Heart left ventricle (tissue), 13 donors: ENCODE data around the gene E4F1.
"Not testable (repeated sequence)": the region's sequence is repeated elsewhere in the genome, so short reads cannot be mapped to it uniquely, and the experiment has no call there.

Experiments
- POLR2A ChIP-seq, 2 donors: fragments of 450-650 bp; IDR thresholded peaks; one replicate each; pipeline ENCODE4 v1.6.1; 2017; ENCODE audit warnings: antibody characterized with exemption in 2 of 2, mild to moderate bottlenecking in 2 of 2, moderate library complexity in 2 of 2
- TF ChIP-seq, protein P1 (sequence below), 12 donors: fragments of 200-600 bp; sonication (generic) in 4 of 12; IDR thresholded peaks; one replicate each; pipeline versions ENCODE4 v1.5.0 to v1.8.0; 2018 to 2022; ENCODE audit warnings: antibody characterized with exemption in 12 of 12, mild to moderate bottlenecking in 5 of 12
- donor health status: ischemic (EF 13 %, LVEDD 7.1; RV severe dilation, severe dysfunction).
- donor health status: DM: no; HTN: yes; CAD: no.
- donor health status: DM: no; HTN: no; CAD: no.
- donor health status: ischemic (EF 25% LVEDD 6.9; RV normal size, moderate dysfunction).
- donor health status: ischemic (EF 25% LVEDD 5.7; RV mildly dilated, moderate dysfunction).
- donor health status: ischemic (EF 35%, LVEDD 5.7; RV mildly dilated, moderate dysfunction).
- donor health status: nonischemic (EF 11% LVEDD 7.7; RV severe dilation, severe dysfunction).
- donor health status: DM: yes; HTN: yes; CAD: no.
- donor health status: PGD.
- donor health status: ischemic (EF 29% LVEDD 5.4; RV normal size, mild dysfunction).
- donor health status: nonischemic (EF 23%, LVEDD 6.1; RV moderate dilation, normal function).

DNA sequence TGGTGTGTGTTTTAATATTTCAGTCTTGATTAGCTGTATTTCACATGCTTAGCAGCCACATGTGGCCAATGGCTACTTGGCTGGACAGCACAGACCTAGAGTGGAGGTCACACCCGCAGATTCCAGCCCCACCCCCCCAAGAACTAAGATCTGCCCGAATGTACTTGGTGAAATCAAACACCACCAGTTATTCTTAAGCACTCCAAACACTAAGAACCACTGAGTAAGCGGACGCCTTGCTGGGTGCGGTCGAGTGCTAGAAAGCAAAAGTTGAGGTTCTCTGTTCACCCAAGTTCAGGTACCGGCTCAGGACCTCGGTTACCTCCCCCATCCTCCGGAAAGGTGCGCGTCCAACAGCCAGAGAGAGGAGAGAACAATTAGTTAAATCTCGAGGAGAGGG is 43.5 kb downstream of the E4F1 start:
- TF ChIP-seq, protein P1, sequence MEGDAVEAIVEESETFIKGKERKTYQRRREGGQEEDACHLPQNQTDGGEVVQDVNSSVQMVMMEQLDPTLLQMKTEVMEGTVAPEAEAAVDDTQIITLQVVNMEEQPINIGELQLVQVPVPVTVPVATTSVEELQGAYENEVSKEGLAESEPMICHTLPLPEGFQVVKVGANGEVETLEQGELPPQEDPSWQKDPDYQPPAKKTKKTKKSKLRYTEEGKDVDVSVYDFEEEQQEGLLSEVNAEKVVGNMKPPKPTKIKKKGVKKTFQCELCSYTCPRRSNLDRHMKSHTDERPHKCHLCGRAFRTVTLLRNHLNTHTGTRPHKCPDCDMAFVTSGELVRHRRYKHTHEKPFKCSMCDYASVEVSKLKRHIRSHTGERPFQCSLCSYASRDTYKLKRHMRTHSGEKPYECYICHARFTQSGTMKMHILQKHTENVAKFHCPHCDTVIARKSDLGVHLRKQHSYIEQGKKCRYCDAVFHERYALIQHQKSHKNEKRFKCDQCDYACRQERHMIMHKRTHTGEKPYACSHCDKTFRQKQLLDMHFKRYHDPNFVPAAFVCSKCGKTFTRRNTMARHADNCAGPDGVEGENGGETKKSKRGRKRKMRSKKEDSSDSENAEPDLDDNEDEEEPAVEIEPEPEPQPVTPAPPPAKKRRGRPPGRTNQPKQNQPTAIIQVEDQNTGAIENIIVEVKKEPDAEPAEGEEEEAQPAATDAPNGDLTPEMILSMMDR (IDR thresholded peaks at IDR 0.05) = not testable (repeated sequence)
- not testable (repeated sequence) for TF ChIP-seq POLR2A (IDR thresholded peaks at IDR 0.05)
